Neural crest cell (in vitro differentiated cells): ENCODE results near the gene PTPN4. TPM values are rescaled to one million over a fixed set of nuclear protein-coding genes. Genes with fewer than 3 reads are reported as not detected.

Experiments
- DNase-seq: peaks from one replicate; pipeline ENCODE4 v3.0.0; 2021; ENCODE audit warnings: low read depth, mixed read lengths, low spot score
- H3K27ac Mint-ChIP-seq: one replicate; pipeline ENCODE4 v1.8.0; 2021; ENCODE audit warnings: mild to moderate bottlenecking, mixed read lengths; ENCODE audit not compliant: unreplicated experiment
- H3K27me3 Mint-ChIP-seq: 2 replicates; pipeline ENCODE4 v1.8.0; 2021; ENCODE audit warnings: low read depth, mild to moderate bottlenecking, mixed read lengths
- H3K36me3 Mint-ChIP-seq: 2 replicates; pipeline ENCODE4 v1.8.0; 2021; ENCODE audit warnings: low read depth, mild to moderate bottlenecking, mixed read lengths
- H3K4me1 Mint-ChIP-seq: 2 replicates; pipeline ENCODE4 v1.8.0; 2021; ENCODE audit warnings: mixed read lengths
- H3K4me3 Mint-ChIP-seq: one replicate; pipeline ENCODE4 v1.8.0; 2021; ENCODE audit warnings: mild to moderate bottlenecking, mixed read lengths
- H3K9me3 Mint-ChIP-seq: 2 replicates; pipeline ENCODE4 v1.8.0; 2021; ENCODE audit warnings: mixed read lengths
- CTCF ChIP-seq: fragments of 200-600 bp; sonication (generic); conservative IDR thresholded peaks from 2 replicates; pipeline ENCODE4 v1.5.0; 2021; ENCODE audit warnings: antibody characterized with exemption, mild to moderate bottlenecking
- total RNA-seq: library from RNA; stranded (reverse); gene quantifications from 2 replicates; pipeline ENCODE4 v1.2.1, GENCODE V29; 2021

PTPN4 gene
- total RNA-seq, 1 donor from 2014 or later: 39.3 TPM

- Mint-ChIP-seq H3K27me3 (no peaks in the 10 kb centered on the region), H3K4me3 (no peak overlapping the region), H3K9me3 (peaks cover 4% of the 10 kb centered on the region), H3K4me1 (peaks cover 5% of the 10 kb centered on the region), H3K27ac (no peak overlapping the region), H3K36me3 (no peaks in the 10 kb centered on the region)
- TF ChIP-seq CTCF: no peak
- DNase-seq: no peak
Observed at GRCh38 chr2:119721462-119721861, 38.3 kb upstream of the PTPN4 start.

- no peak overlapping the region for H3K27ac Mint-ChIP-seq
- H3K9me3 Mint-ChIP-seq: peaks cover 4% of the 10 kb centered on the region
- H3K36me3 Mint-ChIP-seq: no peaks in the 10 kb centered on the region
- H3K4me3 Mint-ChIP-seq: no peak overlapping the region
- H3K4me1 Mint-ChIP-seq: peaks cover 5% of the 10 kb centered on the region
- no peaks in the 10 kb centered on the region for H3K27me3 Mint-ChIP-seq
- no peak for TF ChIP-seq CTCF
- no peak for DNase-seq
Observed at GRCh38 chr2:119721904-119722303, 37.8 kb upstream of the PTPN4 start.

- H3K27me3 Mint-ChIP-seq: no peaks in the 10 kb centered on the region
- no peak for TF ChIP-seq CTCF
- H3K4me1 Mint-ChIP-seq: peaks cover 5% of the 10 kb centered on the region
- H3K9me3 Mint-ChIP-seq: peaks cover 4% of the 10 kb centered on the region
- DNase-seq: no peak
- H3K36me3 Mint-ChIP-seq: no peaks in the 10 kb centered on the region
- H3K27ac Mint-ChIP-seq: no peak overlapping the region
- no peak overlapping the region for H3K4me3 Mint-ChIP-seq
Observed at GRCh38 chr2:119723186-119723585, 36.5 kb upstream of the PTPN4 start.

GRCh38 chr2:119723784-119724467, 35.8 kb upstream of the PTPN4 start:
- no peak overlapping the region for H3K4me3 Mint-ChIP-seq

GRCh38 chr2:119724656-119725485, 34.9 kb upstream of the PTPN4 start:
- Mint-ChIP-seq H3K27ac (no peak overlapping the region), H3K4me1 (peaks cover 5% of the 10 kb centered on the region), H3K4me3 (no peak overlapping the region), H3K9me3 (peaks cover 4% of the 10 kb centered on the region), H3K36me3 (no peaks in the 10 kb centered on the region), H3K27me3 (no peaks in the 10 kb centered on the region)
- TF ChIP-seq CTCF: no peak
- no peak for DNase-seq

More at GRCh38 chr2:119723784-119724467, 35.8 kb upstream of the PTPN4 start:
- Mint-ChIP-seq H3K4me1 (peaks cover 5% of the 10 kb centered on the region), H3K36me3 (no peaks in the 10 kb centered on the region), H3K27ac (no peak overlapping the region), H3K27me3 (no peaks in the 10 kb centered on the region), H3K9me3 (peaks cover 4% of the 10 kb centered on the region)
- TF ChIP-seq CTCF: no peak
- no peak for DNase-seq
